Dermis blood vessel endothelial cell (primary cell): ENCODE data around the gene AFAP1L1. TPM values are rescaled to one million over a fixed set of nuclear protein-coding genes. Genes with fewer than 3 reads are reported as not detected.
"Not testable (repeated sequence)": the region's sequence is repeated elsewhere in the genome, so short reads cannot be mapped to it uniquely, and the experiment has no call there.

Experiments used
- DNase-seq: peaks from one replicate; pipeline ENCODE4 v3.0.0; 2010
- total RNA-seq: library from RNA; depleted of rRNA; stranded (reverse); fragments of >200 nt; gene quantifications from 2 replicates; pipeline ENCODE4 v1.2.3, GENCODE V29; 2014

AFAP1L1 gene
- total RNA-seq, 1 donor from 2014 or later: 234 TPM

DNA sequence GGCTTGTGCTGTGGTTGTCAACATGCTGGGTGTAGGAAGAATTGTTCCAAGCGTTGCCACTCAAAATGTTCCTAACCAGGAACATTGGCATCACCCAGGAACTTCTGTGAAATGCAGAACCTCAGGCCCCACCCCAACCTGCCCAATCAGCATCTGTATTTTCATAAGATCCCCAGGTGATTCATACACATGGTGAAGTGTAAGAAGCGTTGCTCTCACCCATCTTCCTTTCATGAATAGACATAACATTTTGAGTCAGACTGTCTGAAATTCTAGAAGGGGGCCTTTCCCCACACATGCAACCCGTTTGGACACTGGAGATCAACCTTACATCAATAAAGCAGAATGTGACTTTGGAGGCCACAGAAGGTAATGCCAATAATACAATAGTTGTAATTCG is 9.3 kb upstream of the AFAP1L1 start:
- DNase-seq: no peak

DNA sequence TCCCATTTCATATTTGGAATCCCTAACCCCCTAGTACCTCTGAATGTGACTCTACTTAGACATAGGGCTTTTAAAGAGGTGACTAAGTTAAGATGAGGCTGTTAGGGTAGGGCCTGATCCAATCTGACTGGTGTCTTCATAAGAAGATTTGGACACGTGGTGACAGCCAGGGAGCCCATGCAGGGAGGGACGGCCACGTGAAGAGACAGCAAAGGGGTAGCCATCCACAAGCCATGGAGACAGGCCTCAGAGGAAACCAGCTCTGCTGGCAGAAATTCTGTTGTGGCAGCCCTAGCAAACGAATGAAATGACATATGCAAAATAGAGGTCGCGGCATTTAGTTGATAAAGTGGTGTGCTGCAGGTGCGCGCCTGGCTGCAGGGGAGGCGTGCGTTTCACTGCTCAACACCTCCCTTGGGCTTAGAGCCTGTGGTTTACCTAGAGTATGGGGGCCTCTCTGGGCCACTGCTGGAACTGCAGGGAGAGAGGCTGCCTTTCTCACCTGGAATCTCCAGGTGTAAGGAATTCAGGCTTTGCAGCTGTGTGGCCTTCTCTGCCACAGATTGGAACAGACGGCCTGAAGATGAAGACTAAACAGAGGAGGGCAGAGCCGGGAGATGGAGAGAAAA is 7.1 kb upstream of the AFAP1L1 start:
- DNase-seq: peak; percentile 27

DNA sequence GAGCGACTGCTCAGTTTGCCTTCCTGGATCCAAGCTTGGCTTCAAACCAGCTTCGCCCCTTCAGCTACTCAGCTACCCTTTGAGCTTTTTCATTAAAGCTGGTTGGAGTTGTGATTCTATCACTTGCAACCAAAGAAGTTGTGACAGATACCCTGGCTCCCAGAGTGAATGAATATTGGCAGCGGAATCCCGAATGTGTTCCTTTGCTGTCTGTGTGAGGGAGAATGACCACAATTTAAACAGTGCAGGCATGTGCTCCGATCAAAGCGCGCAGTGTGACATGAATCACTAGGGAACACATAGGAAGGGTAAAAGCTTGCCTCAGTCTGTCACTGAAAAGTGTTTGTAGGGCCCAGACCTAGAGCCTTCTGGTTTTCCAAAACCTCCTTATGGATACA is 6.6 kb upstream of the AFAP1L1 start:
- no peak for DNase-seq

DNA sequence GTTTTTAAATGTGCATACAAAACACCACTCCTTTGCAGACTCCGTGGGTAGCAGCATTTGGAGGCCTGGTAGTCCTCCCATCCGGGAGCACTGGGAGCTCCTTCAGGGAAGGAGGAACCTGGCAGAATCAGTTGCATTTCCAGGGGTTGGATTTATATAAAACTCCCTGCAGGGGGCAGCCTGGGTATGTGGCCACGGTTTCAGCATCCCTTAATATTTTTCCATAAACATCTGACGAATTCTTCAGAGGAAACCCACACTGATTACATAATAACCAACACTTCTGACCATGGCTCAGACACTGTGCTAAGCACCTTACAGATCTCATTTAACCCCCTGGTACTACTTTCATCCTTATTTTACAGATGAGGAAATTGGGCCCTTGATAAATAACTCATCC is 6.1 kb upstream of the AFAP1L1 start:
- DNase-seq: peak; percentile 85

DNA sequence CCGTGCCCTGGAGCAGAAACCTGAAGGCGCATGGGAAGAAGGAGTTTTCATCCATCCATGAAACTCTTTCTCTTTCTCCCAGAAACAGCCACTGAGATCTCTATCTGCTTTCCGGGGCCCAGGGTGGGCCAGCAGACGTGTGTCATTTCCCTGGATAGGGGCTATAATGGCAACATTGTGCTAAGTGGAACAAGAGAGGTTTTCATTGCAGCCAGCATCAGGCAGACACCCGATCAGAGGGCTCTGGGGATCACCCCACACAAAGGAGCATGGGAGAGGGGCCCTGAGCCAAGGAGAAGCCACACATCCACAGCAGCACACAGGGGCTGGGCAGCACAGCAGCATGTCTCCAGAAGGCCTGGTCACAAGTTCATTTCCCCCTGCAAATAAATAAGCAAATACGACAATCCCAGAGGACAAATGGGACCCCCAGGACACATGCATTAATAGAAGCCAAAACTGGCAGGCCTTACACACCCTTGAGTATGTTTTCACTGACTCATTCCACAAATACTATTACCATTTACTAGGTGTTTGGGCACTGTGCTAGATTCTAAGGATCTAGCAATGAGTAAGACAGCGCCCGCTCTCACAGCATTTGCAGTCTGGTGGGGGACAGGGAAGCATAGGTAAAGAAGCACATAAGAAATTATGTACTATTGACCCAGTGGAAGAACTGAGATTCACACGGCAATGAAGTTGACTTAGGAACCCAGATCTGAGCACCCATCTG is 4.3 kb upstream of the AFAP1L1 start:
- DNase-seq: no peak

DNA sequence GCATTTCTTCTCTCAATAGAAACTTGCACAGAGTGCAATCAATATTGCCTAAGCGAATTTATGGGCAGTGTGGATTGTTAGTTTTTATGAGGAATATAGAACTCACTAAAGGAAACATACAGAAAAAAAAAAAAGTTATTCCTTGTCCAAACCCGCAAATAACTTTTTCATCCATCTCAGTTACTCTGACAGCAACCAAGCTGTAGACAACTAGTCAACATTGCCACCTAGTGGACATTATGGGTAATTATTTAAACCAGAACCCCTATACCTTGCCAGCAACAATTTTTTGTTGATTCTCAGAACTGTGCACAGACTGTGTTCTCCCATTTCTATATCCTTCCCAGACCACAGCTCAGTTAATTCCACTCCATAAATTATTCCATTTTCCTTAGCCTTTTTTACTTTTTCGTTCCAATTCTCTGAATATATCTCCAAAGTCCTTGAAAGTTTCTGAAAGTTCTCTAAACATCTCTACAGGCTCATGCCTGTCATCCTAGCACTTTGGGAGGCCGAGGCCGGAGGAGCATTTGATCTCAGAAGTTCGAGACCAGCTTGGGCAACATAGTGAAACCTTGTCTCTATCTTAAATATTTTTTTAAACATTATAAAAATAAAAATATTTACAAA is 2.6 kb upstream of the AFAP1L1 start:
- peak; percentile 68 for DNase-seq

DNA sequence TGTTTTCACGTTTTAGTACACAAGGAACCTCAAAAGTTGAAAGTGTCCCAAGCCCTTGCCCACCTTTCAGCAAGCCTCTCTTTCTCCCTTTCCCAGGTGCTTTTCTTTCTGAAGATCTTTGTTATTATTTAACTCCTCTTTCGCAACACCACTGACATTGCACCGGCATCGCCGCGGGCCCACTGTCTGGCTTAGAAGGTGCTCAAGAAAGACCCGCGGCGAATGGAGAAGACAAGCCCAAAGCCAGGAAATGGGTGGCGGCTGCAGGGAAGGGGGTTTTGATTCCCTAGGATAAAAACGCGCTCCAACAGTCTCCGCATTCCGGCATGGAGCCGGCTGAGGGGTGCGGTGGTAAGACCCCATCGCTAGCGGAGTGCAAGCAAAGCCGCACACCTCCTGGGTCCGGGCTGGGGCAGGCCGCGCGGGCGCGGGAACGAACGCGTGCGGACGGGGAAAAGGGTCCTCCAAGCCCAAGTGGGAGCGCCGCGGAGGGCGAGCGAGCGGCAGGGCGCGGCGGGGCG is 404 bp upstream of the AFAP1L1 start:
- no peak for DNase-seq

DNA sequence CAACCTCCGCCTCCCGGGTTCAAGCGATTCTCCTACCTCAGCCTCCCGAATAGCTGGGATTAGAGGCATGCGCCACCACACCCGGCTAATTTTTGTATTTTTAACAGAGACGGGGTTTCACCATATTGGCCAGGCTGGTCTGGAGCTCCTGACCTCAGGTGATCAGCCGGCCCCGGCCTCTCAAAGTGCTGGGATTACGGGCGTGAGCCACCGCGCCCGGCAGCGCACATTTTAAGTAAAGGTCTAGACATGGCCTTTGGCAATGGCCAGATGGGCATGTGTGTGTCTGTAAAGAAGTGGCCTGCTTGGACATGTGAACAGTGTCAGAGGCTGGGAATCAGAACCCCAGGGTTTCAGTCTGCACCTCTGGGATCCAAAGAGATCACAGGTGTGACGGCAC is 1.1 kb downstream of the AFAP1L1 start:
- not testable (repeated sequence) for DNase-seq

DNA sequence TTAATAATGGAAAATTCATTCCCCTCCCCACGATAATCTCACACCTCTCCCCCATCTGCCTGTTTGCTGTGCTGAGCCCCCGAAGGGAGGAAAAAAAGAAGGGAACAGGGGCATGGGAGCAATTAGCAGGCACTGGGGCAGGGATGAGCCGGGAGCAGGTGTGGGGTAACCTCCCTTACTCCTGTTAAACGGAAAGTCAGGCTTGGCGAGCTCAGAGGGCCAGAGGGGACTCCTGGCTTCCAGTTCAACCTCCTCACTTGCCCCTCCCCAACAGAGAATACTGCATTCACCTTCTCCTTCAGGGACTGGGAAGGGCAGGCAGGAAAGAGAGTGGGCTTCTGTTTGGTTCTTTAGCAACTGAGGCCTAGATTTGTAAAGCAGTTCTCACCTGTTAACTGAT is 1.6 kb downstream of the AFAP1L1 start:
- no peak for DNase-seq

DNA sequence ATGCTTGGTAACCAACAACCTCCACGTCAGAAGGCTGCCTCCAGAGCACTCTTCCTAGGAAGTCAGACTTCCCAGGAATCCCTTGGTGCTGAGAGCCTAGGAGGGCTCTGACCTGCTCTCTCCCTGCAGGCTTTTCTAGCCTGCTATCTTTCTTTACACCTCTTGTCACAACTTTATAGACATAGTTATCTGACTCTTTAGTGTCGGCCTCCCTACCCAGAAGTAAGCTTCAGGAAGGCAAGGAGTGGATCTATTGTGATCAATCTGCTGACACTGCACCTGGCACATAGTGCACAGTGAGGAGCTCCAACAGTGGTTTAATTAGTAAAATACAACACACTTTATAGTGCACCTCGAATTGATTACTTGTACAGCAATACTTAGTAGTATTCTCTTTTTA is 2.3 kb downstream of the AFAP1L1 start:
- peak; percentile 39 for DNase-seq

DNA sequence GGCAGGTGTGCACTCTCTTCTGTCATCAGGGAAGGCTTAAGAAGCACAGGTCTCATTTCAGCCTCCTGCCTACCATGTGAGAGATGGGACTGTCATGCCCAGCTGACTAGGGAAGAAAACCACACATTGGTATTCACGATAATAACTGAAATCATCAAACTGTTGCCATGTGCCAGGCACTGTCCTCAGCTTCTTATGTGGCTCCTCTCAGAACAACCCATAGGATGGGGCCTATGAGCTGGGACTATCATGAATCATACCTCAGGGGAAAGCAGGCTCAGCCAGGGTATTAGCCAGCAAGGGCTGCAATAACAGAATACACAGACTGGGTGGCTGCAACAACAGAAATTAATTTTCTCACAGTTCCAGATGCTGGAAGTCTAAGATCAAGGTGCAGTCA is 3.3 kb downstream of the AFAP1L1 start:
- no peak for DNase-seq

DNA sequence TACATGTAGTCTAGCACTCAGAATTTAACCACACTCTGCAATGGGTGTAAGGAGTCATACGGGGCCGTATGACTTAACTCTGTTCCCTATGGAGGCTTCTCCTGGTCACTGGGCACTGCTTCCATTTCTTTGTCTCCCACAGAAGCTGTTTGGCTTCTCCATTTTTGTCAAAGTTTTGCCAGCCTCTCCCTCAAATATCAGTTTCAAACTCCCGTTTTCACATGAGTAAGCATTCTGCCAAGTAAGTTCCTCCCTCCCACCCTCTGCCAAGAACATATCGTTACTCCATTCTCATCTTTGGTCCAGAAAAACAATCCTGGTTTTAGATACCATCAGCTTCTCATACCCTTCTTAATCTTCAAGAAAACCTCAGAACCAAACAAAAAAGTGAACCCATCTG is 6.1 kb downstream of the AFAP1L1 start:
- no peak for DNase-seq

DNA sequence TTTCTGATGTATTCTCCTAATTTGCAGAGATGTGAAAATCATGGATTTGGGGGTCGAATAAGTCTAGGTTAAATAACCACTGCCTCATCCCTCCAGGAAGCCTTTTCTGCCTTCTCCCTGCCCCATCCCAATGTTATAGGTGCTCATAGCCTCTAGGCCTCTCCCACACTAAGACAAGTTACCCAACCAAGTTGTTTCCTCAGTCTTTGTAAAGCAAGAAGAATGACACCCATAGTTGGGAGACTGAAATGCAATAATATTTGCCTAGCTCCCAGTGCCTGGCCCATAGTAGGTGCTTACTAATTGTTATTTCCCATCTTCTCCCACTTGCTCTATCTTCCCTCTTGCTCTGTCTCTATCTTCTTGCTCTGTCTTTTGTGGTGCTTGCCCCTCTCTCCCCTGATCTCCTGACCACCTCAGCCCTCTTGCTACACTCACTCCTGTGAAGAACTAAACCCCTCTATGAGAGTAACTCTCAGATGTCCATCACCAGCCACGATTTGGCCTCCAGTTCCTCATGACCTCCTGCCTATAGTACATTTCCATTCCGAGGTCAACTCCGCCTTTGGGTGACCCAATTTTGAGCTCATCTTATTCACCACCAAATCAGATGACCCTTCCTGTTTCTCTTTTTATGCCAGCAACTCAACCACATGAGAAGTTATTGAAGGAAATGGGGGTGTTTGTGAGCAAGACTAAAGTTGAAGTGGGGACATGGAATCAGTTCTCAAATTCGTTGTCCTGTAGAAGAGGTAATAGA is 7.0 kb downstream of the AFAP1L1 start:
- no peak for DNase-seq

DNA sequence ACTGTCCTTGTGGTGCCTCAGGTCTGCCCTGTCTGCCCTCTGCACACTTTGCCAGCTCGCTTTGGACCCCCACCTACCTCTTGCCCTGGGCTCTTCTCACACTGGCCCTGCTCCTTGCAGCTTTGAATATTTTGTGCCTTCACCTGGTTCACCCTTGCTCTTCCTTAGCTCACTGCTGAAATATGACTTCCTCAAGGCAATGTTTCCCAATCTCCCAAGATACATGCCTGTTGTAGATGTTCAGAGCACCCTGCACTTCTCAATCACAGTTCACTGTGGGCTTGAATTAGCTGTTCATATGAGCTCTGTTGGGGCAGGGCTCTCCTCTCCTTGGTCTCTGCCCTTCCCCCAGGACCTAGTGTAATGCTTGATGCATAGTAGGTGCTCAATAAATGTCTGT is 8.0 kb downstream of the AFAP1L1 start:
- DNase-seq: no peak

DNA sequence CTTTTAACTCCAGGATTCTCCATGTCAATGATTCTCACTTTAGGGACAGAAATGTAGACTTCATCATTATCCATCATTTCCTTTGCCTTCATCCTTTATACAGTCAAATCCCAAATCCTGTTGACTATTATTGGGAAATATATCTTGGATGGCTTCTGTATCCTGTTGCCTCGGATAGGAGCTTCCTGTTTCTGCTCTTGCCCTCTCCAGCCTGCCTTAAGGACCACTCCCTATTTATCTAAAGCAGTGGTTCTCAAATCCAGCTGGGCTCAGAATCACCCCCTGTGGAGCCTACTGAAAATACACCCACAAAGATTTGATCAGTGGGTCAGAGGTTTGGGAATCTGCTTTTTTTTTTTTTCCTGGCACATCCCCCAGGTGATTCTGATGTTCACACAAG is 8.5 kb downstream of the AFAP1L1 start:
- DNase-seq: no peak

DNA sequence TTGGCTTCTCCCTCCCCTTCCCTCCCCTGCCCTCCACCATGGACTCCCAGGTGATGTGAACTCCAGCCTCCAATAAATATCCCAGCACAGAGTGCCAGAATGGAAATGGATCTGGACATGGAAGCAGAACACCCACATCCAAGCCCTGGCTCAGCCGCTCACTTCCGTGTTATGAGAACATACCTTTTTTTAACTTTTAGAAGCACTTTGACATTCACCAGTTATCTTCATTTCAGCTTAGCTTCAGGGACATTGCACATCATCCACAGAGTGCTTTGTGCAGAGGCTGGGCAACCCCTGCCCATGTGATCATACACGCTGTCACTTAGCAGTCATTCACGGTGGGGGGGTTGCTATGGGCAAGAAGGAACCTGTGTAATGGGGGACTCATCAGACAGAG is 9.1 kb downstream of the AFAP1L1 start:
- no peak for DNase-seq

DNA sequence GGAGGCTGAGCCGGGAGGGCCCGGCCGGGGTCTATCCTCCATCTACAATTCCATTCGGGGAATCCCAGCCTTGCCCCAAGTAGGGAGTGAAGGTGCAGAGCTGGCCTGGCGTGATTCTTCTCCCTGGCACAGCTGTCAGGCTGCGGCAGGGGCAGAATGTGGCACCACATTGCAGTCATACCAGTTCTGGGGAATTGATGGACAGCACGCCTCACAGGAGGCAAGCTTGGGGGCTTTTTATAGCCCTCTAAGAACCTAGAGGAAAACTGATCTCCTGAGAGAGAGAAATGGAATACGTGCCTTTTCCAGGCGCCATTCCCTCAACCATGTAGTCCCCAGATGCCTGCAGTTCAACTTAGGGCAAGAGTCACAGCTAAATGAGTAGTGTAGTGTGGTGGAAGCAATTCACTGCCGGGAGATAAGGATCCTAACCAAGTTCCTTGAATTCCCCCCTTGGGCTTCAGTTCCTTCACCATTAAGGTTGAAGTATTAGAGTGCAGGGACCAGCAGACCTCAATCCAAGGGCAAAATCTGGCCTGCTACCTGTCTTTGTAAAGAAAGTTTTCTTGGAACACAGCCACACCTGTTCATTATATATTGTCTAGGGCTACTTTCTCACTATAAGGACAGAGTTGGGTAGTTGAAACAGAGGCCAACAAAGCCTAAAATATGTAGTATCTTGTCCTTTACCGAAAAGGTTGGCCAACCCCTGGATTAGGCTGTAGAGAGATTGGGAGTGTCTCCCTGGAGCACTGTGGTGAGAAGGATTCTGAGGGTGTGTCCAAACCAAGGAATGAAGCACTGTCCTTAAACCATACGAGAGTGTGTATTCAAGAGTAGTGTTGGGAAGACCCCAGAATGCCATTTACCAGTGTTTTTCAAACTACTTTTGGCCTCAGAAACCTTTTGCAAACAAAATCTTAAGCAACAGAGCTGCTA is 10.6 kb downstream of the AFAP1L1 start:
- DNase-seq: no peak

DNA sequence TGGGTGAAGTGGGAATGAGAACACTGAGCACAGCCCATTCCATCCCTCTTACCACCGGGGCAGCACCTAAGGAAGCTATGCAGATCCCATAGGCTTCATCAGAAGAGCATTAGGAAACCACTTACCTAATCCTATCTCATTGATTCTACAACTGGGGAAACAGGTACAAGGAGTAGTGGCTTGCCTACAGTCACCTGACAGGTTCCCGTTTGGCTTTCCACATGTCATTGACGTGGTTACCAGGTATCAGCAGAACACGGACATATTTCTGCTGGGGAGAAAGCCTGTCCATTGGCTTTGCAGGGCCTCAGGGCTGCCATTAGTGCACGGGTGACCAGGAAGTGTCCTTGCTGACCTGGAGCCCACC is 11.3 kb downstream of the AFAP1L1 start:
- DNase-seq: no peak

DNA sequence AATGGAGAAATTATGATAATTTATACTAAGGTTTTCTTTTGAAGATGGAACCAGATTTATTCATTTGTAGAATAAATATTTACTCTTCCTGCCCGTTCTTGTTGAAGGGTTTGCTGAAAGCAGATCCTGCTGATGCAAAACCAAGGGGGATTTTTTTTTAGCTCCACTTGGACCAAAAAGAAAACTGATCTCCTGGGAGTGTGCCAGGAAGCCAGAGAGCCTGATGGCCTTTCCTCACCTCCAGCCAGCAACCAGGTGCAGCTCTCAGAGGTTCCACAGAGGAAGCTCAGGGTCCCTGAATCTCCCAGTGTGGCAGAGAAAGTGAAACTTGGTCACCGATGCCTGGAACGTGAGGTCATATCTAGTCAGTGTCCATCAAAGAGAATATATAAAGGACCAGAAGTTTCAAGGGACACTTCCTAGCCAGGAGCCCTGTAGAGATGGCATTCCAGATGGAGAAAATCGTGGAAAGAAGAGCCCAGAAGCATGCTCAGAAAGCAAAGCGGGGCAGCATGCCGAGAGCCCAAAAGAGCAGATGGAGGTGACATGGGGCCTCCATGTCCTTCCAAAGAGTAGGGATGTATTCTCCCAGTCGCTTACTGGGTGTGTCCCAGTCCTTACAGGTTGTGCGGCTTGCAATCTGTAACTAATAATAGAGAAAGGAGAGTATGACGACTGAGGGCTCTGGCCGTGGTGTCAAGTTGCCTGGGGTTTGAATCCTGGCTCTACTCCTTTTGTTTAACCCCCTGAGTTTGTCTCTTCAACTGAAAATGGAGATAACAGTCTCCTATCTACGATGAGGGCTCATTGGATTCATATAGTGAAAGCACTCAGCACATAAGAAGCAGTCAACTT is 12.2 kb downstream of the AFAP1L1 start:
- no peak for DNase-seq

DNA sequence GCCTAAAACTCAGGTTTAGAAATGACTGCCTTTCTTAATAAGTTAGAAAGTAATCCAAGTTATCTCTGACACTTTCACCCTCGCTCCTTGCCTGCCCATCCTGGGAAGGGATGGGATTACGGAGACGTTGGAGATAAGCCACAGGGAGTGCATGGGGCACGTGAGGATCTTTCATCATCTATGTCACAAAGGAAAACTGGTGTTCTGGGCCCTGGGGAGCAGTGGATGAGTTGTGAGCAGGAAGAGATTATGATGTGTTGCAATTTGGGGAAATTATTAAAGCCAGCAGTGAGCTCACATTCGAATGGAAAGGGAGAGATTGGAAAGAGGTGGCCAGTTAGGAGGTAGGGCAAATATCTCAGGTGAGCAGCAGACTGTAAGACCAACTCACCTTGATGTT is 12.8 kb downstream of the AFAP1L1 start:
- DNase-seq: no peak

DNA sequence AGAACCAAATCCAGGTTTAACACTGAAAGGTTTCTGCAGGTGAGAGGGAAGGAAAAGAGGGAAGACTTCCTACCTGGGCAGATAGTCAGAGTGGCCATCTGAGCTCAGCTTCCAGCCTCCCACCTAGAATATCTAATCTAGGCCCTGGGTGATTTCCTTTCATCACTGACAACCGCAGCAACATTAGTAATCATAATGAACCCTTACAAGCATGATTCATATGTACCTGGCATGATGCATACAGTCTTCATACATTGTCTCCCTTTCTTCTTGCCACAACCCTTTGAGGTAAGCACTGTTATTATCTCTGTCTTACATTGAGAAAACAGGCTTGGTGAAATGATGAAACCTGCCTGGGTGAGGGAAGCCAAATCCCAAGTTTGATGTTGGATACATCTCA is 13.5 kb downstream of the AFAP1L1 start:
- DNase-seq: no peak
